Measurements from ENCODE around the gene DNAH7. TPM values are rescaled to one million over a fixed set of nuclear protein-coding genes. Genes with fewer than 3 reads are reported as not detected.

The DNAH7 gene
- total RNA-seq, 1 experiment from 2014 or later, result 1.3 TPM

DNA sequence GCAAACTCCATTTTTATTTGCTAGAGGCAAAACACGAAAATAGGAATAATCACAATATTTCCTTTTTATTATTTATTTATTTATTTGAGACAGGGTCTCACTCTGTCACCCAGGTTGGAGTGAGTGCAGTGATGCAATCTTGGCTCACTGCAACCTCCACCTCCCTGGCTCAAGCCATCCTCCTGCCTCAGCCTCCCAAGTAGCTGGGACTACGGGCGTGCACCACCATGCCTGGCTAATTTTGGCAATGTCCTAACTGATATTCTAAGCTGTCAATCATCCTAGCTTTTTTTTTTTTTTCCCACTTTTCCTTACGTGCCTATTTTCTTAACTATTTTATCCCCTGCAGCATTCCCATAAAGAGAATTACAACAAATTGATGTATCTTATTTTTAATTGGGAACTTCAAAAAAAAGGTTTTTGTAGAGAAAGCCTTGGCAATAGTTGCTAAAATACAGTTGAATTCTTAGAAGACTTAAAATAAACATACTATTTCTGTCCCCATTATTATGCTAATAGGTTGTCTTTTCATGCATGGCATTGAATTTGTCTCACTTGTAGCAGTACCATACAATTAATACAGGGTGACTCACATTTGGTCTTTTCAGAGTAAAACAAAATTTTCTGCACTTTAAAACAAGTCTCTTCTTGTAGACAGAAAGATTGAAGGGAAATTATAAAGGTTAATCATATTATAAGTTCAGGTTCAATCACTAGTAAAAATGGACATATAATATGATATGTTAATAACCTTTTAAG, 258.1 kb downstream of the DNAH7 start:
- DNase-seq (ENCODE audit: low read depth), result no peak

DNA sequence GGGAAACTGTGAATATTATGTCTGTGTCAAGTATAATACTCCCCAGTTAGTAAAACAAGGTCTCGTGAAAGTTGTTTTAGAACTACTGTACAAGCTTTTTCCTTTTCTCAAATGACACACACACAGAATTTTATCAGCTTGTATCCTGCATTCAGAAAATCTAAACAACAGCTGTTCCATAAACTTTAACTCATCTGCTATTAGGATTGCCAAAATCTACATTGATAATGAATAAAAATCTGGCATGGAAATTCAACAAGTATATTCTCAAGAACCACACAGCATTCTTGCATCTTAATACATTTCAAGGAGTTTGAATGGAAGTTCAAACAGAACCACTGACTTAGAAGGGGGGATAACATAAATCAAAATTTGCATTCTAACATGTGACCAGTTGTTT, 260.4 kb downstream of the DNAH7 start:
- DNase-seq (ENCODE audit: low read depth), result no peak

DNA sequence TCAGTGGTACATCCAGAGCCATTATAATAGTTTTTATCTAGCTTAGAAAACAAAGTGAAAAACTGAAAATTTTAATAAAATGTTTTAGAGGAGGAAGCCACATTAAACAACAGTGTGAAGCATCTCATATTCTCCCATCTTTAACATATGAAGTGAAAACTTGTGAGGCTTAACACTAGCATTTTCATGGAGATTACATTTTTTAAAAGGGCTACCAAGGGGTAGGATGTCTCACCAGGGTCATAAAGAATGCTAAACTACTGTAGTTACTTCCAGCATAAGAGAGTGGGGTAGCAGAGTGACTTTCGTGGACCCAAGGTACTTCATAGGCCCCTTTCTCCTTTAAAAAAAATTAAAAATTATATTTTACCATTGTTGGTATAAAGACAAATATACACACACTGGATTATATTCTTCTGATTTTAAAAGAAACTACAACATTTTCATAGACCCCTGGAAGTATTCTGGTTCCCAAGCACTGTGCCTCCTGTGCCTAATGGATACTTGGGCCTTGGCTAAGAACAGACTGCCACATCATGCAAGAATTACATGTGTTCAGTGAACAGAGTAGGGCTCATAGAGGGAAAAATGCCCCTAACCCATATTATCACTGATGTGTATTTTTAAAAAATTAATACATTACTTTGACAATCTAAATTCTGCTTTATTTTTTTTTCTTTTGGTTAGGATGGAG, 263.2 kb downstream of the DNAH7 start:
- DNase-seq (ENCODE audit: low read depth), result no peak

DNA sequence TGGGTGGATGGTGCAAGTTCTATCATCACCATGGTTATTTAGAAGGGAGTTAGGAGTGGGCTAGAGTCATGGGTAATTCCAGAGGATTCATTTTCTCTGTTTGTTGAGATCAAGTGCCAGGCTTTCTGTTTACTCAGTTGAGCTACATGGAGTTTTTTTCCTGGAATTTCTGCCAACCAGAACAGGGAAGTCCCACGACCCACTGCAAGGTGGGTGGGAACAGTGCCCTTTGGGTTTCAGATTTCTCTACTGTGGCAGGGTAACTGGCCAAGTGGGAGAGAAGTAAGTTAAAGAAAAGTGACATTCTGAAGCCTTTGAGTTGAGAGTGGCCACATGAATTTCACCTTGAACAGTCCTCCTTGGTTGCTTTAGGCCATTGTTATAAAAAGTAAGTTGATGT, 272.8 kb downstream of the DNAH7 start:
- DNase-seq (ENCODE audit: low read depth), result no peak

DNA sequence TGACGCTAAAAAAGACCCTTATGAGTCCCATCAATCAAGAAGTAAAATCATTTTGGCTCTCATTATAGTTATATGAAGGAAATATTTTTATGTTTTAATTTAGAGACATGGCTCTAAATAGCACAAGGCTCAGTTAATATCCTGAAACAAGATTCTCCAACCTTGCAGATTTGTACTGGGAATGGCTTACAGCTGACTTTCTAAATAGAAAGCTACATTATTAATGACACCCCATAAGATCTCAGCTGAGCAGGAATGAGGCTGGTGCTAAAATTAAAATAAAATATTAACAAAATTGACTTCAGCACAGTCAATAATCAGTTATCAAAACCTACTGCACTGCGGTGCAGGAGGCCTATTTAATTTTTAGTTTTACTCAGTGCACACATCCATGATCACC, 274.8 kb downstream of the DNAH7 start:
- no peak for DNase-seq (ENCODE audit: low read depth)

DNA sequence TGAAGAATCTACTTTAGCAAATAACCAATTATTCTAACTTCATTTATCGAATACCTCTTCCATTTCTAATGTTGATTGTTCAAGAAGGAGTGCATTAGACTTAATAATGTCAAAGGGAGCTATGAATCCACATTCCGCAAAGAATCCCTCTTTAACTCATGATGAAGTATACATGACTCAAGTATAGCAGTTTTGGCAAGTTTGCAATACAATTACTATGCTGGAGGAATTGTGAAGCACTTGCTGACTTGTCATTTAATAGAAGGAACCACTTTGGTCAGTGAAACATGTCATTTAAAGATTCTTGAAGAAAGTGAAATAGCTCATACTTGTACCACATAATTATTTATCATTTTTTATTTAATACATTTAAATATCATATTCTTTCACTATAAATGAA, 286.5 kb downstream of the DNAH7 start:
- no peak for DNase-seq (ENCODE audit: low read depth)

DNA sequence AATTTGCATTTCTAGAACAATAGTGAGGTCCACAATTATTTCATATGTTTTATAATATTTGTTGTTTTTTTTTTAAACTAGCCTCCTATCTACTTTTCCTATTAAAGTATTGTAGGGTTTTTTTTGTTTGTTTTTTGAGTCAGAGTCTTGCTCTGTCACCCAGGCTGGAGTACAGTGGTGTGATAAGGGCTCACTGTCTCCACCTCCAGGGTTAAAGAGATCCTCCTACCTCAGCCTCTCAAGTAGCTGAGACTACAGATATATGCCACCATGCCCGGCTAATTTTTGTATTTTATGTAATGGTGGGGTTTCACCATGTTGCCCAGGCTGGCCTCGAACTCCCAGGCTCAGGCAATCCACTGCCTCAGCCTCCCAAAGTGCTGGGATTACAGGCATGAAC, 289.1 kb downstream of the DNAH7 start:
- DNase-seq (ENCODE audit: low read depth), result peak; percentile 5

DNA sequence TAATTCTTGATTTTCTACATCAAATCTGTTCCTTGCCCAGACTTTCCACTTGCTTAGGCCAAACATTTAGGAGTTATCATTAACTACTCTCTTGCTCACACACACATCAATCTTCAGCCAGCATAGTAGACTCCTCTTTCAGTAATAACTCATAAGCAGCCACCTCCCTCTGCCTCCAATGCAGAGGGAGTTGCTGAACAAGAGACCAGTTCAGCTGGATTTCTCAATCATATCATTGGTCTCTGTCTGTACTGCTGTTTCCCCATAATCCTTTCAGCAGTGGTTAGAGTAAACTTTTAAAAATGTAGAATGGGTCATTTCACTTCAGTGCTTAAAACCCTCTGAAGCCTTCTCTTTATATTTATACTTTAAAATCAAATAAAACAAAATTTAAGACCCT, 298.7 kb downstream of the DNAH7 start:
- no peak for DNase-seq (ENCODE audit: low read depth)

DNA sequence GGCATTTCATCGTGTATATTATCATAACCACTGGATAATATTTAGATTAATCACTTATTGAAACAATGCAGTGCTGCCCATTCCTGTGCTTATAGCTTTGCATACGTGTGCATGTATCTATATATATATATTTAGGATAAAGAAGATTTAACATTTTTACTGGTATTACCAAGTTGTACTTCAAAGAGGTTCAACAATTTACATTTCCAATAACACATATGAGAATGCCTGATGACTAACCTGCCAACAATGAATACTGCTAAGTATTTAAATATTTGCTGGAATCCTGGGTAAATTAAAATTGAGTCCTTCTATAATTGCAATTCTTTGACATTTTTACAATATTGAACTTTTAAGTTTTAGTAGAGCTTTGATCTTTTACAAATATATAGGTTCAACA, 300.2 kb downstream of the DNAH7 start:
- DNase-seq (ENCODE audit: low read depth), result no peak

DNA sequence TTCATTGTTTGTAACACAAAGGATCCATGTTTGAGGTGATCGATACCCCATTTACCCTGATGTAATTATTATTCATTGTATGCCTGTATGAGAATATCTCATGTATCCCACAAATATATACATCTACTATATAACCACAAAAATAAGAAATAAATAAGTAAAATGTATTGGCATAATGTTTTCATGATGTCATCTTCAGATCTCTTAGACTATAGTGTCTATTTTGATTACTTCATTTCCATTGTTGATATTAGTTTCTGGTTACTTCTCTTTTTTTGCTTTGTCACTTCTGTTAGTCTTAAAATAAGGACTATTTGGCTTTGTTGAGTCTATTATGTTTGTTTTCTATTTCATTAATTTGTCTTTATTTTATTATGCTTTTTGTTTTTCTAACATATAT, 301.9 kb downstream of the DNAH7 start:
- DNase-seq (ENCODE audit: low read depth), result no peak

DNA sequence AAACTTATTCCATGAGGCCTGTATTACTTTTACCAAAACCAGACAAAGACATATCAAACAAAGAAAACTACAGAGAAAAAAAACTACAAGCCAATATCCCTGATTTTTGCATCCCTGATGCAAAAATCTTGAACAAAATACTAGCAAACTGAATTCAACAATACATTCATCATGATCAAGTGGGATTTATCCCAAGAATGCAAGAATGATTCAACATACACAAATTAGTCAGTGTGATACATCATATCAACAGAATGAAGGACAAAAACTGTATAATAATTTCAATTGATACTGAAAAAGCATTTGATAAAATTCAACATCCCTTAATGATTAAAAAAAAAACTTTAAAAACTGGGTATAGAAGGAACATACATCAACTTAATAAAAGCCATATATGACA, 304.8 kb downstream of the DNAH7 start:
- DNase-seq (ENCODE audit: low read depth), result no peak

DNA sequence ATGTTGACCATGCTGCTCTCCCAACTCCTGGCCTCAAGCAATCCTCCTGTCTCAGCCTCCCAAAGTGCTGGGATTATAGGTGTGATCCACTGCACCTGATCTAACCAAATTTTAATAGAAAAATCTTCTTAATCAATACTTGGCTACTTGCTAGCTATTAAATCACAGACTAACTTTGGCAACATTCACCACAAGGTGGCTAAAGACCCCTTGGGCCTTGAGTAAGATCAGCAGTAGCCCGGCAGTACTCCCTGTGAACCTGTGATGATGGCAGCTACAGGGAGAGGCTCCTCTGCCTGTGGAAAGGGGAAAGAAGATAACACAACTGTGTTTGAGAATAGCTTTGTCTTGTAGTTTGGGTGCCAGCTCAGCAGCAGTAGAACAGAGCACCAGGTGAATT, 308.8 kb downstream of the DNAH7 start:
- DNase-seq (ENCODE audit: low read depth), result no peak

DNA sequence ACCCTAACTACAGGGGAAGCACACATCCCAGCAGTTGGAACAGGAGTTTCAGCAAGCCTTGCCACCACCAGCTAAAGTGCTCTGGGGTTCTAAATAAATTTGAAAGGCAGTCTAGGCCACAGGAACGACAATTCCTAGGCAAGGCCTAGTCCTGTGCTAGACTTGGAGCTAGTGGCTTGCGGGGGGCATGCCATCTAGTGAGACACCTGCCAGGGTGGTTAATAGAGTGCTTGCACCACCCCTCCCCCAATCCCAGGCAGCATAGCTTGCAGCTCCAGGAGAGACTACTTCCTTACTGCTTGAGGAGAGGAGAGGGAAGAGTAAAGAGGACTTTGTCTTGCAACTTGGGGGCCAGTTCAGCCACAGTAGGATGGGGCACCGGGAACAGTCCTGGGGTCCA, 309.8 kb downstream of the DNAH7 start:
- DNase-seq (ENCODE audit: low read depth), result no peak

DNA sequence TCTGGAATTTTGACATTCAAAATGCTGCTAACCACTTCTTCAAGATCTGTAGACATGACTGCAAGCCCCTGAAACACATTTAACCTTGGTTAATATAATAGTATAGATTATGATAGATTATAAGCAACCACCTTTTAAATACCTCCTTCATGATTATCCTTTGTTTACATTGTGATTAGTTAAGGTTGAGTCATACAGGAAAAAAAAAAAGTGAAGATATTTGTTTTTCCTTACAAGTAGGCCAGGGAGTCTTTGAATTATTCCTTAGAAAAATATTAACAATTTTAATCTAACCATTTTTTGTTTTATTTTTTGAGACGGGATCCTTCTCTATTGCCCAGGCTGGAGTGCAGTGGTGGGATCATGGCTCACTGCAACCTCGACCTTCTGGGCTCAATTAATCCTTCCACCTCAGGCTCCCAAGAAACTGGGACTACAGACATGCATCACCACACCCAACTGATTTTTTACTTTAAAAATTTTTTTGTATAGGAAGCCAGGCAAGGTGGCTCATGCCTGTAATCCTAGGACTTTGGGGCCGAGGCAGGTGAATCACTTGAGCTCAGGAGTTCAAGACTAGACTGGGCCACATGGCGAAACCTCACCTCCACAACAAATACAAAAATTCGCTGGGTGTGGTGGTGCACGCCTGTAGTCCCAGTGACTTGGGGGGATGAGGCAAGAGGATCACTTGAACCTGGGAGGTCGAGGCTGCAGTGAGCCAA, 312.3 kb downstream of the DNAH7 start:
- peak; percentile 19 for DNase-seq (ENCODE audit: low read depth)

DNA sequence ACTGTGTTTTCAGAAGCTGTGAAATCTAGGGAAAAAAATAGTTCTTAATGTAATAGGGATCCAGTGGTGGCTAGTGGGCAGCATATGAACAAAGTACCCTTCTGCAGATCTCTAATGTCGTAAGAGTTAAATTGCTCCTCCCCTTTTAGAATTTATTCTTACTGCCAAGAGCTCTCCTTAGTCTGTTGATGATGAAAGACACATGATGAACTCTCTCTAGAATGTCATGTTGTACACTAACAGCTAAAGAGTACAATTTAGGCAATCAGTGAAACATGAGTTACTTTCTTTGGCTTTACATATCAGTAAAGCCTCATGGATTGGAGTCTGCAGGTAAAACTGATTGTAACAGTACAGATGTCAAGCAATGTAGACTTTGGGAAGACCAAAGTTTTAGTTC, 327.4 kb downstream of the DNAH7 start:
- no peak for DNase-seq (ENCODE audit: low read depth)

DNA sequence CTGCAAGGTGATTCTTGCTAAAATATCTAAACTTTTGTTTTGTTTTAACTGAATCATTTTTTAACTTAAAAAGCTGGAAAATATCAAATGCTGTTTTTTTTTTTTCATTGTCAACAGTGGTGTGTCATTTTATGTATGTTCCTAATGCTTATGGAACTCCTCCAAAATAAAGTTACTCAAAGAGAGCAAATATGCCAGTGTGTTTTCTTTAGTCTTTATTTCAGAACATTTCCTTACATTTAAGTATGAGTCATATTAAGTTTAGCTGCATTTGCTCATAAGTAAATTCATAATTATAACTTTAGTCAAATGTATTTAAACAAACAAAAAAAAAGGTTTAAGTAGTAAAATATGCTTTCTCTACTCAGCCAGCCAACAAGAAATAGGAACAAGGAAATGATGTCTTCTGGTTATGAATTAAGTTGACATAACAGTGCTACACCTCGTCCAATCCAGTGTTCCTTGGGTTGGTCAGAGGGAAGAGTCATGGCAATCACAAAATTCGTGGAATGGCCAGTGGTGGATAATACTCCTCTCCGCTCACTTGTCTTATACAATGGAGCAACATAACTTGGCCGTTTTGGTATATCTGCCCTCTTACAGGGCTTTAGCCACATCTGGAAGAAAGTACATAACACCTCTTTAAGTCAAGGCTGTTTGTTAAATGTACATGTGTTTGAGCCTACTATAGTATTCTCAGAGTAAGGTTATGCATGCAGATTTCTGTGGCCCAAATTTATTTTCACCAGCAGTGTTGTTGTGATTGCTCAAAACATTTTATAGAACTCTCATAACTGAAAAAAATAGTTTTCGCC, 330.9 kb downstream of the DNAH7 start:
- DNase-seq (ENCODE audit: low read depth), result no peak

DNA sequence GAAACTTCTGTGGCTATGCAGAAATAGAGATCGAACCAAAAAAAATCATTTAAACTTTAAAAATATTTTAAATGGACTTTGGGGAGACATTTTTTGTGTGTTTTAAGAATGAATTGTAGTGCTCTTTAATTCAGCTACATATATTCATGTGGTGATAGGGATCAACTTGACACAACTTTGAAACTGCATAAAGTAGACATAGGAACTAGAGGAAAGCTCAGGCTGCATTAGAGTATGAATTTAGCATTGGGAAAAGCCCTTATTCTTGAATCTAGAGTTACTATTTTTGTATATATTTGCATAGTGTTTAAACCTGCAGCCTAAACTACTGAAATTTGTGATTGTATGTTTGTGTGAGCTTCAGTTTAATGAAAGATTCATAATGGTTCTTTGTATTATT, 333.3 kb downstream of the DNAH7 start:
- DNase-seq (ENCODE audit: low read depth), result no peak

DNA sequence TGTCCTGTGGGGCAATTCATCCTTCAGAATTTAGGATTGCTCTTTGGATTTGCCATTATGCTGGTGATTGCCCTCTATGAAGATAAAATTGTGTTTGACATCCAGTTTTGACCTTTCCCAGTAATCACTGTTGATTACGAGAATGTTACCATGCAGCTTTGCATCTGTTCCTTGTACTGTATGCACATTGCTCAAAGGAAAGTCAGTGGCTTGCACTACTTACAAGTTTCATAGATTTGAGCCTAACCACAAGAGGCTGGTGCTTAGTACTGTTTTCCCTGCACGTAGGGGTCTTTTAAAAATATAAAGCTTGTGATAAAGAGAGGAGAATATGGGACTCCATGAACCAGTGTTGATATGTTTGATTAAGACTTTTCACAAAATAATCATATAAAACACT, 333.7 kb downstream of the DNAH7 start:
- DNase-seq (ENCODE audit: low read depth), result no peak

DNA sequence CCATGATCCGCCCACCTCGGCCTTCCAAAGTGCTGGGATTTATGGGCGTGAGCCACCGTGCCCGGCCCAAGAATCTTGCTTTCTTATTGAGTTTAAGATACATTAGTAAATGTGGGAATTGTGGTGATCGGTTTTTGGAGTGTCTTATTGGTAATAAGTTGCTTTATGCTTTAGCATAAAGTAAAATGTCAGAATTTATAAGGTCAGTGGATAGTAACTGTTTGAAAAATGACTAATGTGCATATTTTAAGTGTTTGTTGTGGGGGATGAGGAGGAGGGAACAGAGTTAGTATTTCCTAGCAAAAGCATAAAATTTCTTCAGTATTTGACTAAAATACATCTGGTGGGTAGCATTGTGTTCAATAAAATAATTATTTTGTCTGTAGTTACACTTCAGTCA, 334.2 kb downstream of the DNAH7 start:
- no peak for DNase-seq (ENCODE audit: low read depth)

DNA sequence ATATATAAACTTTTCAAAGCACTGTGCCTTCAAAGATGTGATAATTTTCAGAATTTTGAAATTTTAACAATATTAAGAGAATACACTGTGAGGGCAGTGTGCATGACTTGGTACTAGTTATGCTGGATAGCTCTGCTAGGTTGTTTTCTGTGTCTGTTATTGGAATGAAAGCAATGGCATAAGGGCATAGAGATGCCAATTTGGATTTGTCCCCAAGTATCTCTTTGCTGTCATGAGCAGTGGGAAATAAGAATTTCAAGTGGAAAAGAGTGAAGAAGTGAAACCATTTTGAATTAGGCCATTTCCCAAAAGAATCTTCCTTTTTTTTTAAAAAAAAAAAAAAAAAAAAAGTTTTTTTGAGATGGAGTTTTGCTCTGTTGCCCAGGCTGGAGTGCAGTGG, 334.8 kb downstream of the DNAH7 start:
- DNase-seq (ENCODE audit: low read depth), result no peak

DNA sequence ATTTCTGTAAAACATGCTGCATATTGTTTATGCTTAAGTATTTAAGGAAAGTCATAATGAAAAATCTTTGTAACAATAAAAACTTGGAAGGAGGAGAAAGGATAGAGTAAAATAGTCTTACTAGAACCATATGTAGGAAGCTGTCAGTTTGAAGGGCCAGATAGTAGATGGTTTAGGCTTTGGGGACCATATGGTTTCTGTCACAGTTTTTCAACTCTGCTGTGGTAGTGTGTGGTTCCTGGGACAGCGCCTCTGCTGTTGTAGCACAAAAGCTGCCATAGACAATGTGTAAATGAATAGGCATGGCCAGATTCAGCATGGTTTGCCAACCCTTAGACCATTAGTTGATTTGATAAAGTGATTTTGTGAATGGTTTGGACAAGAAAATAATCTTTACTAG, 336.1 kb downstream of the DNAH7 start:
- no peak for DNase-seq (ENCODE audit: low read depth)

DNA sequence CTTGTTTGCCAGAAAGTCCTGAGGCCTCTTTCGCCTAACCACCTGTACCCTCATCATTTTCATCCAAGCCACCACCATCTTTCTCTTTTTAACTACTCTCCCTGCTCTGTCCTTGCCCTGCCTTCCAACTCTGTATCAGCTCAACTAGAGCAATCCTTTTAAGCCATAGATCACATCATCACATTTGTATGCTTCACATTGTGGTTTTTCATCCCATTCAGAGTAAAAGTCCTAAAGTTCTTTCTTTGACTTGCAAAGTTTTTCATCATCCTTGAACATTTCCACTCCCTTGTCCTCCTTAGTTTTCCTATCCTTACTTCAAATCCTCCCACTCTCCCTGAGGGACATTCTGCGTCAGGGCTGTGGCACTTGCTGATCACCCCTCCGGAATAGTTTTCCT, 337.7 kb downstream of the DNAH7 start:
- DNase-seq (ENCODE audit: low read depth), result no peak
